ENCODE results near the gene ACTR10.

- no peak for TF ChIP-seq CREB1 (CRISPR knock-in tag; IDR thresholded peaks at IDR 0.05)
- no peak for TF ChIP-seq CTCF (IDR thresholded peaks at IDR 0.05)
- TF ChIP-seq JUN (CRISPR knock-in tag; IDR thresholded peaks at IDR 0.05), result no peak
- no peak for TF ChIP-seq USF1 (CRISPR knock-in tag; IDR thresholded peaks at IDR 0.05)
- TF ChIP-seq NFYB (CRISPR knock-in tag; conservative IDR thresholded peaks at IDR 0.05; ENCODE audit: low read depth), result no peak
- TF ChIP-seq ZNF671 (CRISPR knock-in tag; IDR thresholded peaks at IDR 0.05), result no peak
- TF ChIP-seq CBFB (CRISPR knock-in tag; IDR thresholded peaks at IDR 0.05; ENCODE audit: low read depth), result no peak
- no peak for TF ChIP-seq TP53 (CRISPR knock-in tag; IDR thresholded peaks at IDR 0.05)
- TF ChIP-seq E2F4 (CRISPR knock-in tag; IDR thresholded peaks at IDR 0.05; ENCODE audit: borderline replicate concordance, low read depth), result no peak
Measured at GRCh38 chr14:58189176-58189575, 10.8 kb upstream of the ACTR10 start.

All from WTC11 (cell line).